Activated CD8-positive, alpha-beta memory T cell treated with anti-CD3 and anti-CD28 coated beads for 36 hours (primary cell): Measurements from ENCODE around the gene FAM222A. TPM values are rescaled to one million over a fixed set of nuclear protein-coding genes. Genes with fewer than 3 reads are reported as not detected.

ENCODE experiments used
- CTCF ChIA-PET: fragments of 350-600 bp; sonication (Branson Sonifier 250); formaldehyde crosslinking; loops from one replicate; lab custom pipeline; 2021; ENCODE audit warnings: antibody characterized with exemption; lab: Charles Lee
- POLR2A ChIA-PET: fragments of 350-600 bp; sonication (Branson Sonifier 250); formaldehyde crosslinking; loops from one replicate; lab custom pipeline; 2021; ENCODE audit warnings: antibody characterized with exemption; lab: Charles Lee
- total RNA-seq, 2 experiments: library from RNA; stranded (reverse); gene quantifications; one replicate each; pipeline ENCODE4 v1.2.3, GENCODE V29; 2021

The FAM222A gene
- total RNA-seq, 2 experiments from 2014 or later = 2.1 to 2.5 TPM

DNA sequence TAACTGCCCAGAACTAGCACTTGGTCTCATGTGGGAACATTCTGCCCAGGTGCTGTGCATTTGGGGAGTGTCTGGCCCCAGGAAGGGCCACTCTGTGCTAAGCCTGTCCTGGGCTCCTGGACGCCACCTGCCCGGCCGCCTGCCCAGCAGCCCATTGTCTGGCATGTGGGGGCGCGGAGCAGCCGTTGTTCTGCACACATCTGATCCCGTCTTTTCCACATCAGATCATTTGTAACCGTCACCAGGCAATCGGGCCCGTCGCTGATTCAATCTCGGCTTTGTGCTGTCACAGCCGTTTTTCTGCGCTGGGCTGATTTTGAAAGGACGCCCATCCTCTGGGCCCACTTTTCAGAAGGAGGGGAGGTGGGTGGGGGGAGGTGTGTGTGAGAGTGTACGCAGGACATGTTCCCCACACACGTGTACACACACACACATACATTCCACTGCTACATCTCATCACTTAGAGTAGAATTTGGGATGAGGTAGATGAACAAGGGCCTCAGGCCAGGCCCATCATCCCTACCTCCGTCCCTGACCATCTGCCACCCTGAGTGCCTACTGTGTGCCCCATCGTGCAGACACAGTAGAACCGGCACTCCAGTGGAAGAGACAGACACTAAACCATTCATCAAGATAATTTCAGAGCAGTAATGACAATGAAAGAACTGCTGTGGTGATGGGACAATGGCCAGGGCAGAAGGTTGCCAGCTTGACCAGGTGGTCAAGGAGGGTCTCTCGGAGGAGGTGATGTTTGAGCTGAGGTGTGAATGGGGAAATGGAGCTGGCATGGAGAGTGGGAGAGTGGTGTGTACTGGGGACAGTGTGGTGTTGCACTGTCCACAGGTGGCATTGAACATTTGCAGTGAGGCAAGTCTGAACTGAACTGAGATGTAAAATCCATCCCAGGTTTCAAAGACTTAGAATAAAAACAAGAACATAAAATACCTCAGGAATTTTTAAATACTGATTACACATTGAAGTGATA is 19.0 kb downstream of the FAM222A start:
- ChIA-PET POLR2A (no interaction called here), CTCF (no interaction called here)

DNA sequence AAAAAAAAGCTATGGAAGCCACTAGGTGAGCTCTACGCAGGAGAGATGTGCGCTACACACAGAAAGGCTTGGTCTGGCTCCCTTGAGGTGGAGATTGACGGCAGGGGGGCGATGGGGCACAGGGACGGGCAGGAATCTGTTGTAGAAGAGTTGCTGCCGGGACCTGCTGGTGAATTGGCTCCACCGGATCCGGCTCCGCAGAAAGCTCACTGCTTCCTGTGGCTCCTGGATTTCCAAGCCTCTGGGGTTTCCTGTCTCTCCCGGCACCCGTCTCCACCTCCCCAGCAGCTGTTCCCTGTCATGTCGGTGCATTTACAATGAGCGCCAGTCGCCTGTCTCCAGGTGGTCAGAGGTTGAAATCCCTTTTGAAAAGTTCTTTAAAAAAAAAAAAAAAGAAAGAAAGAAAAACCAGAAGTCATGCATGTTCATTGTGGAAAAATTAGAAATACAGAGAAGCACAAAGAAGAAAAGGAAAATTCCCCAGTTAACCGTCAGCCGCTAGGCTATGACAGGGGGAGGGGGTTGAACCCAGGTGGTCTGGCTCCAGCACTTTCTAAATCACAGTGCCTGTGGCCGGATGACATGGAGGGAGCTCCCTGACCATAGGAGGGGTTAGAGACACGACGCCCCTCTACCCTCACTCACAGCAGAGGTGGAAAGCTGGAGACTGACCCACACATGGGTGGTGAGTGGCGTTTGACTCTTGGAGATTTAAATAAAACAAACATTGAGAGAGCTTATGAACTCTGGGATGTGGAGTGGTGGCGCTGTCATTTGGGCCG is 20.8 kb downstream of the FAM222A start:
- ChIA-PET POLR2A (no interaction called here), CTCF (no interaction called here)

DNA sequence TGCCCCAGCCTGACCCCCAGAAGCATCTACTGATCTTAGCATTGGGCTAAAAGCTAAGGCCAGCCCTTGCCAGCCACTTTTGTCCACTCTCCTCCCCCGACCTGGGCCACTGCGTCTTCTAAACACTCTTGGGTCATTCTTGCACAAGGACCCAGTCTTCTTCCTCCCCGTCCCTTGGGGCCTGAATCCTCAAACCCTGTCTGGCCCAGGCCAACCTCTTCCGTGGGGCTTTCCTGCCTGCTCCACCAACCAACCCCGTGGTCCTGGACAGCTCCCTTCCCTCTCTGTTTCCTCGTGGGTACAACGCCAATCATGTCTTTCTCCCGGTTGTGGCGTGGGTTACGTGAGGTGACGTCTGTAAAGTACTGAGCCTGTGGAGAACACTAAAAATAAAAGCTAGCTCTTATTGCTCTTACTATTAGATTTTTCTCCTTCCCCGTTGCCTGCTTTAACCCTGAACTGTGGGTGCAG is 21.5 kb downstream of the FAM222A start:
- CTCF ChIA-PET = no interaction called here
- POLR2A ChIA-PET = no interaction called here

DNA sequence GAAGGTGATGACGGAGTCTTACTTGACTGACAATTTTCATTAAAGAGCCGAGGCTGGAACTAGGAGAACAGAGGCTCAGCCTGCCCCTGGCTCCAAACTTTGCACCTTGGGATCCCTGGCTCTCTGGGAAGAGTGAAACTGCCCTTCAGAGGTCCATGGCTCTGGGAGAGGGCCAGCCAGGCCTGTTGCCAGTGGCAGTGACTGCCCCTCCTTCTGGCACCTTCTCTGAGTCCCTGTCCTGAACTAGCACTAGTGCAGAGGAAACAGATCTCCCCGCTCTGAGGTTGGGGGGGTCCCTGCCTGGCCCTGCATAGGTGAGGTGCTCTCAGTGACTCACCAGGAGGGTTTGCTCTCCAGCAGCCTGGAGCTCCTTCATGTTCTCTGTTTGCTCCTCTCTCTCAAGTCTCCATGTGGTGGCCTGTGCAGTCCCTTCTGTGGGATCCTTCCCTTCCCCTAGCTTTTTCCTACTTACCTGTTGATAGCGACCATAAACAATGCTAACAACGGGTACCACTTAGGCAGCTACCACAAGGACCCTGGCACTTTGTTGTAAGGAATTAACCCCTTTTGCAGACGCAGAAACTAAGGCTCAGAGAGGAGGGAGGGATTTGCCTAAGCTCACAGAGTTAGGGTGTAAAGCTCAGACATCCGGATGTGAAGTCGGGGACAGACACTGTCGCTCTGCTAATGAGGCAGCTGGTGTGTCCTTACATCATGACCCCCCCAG is 22.4 kb downstream of the FAM222A start:
- CTCF ChIA-PET = no interaction called here
- POLR2A ChIA-PET = no interaction called here

GRCh38 chr12:109736552-109737108 is 23.0 kb downstream of the FAM222A start:
- ChIA-PET CTCF (no interaction called here), POLR2A (no interaction called here)

- ChIA-PET POLR2A (no interaction called here), CTCF (no interaction called here)
These were observed 23.5 kb downstream of the FAM222A start for GRCh38 chr12:109737126-109737525.

GRCh38 chr12:109737631-109738030 is 24.0 kb downstream of the FAM222A start:
- CTCF ChIA-PET = interaction anchor here (1.1 kb wide), 1 partner anchor 140 kb away, joined by 5 read pairs; no protein-coding TSS in a partner anchor
- POLR2A ChIA-PET = no interaction called here

DNA sequence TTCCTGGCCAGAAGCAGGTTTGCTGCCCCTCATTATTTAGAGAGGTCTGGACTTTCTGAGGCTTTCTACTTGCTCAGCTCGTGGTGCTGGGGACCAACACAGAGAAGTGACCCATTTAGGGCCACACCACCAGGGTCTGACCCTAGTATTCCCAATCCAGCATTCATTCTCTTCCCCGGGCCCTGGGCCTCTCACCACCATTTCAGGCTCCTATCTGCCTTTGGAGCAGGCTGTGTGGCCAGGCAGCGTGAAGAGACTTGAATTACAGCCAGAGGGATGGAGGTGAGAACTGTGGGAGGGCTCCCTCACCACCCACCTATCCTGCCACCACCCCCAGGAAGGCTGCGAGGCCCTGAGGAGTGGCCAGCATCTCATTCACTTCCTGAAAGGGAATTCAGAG is 24.6 kb downstream of the FAM222A start:
- POLR2A ChIA-PET = no interaction called here
- CTCF ChIA-PET = interaction anchor here (1.1 kb wide), 1 partner anchor 140 kb away, joined by 5 read pairs; no protein-coding TSS in a partner anchor

GRCh38 chr12:109738878-109739665 is 25.4 kb downstream of the FAM222A start:
- POLR2A ChIA-PET = no interaction called here
- CTCF ChIA-PET = interaction anchor here (1.1 to 1.2 kb wide), 2 partner anchors 141 kb away, joined by 3 to 5 read pairs; no protein-coding TSS in a partner anchor

- CTCF ChIA-PET = interaction anchor here (0.6 to 1.2 kb wide), 2 partner anchors 142 to 277 kb away, joined by 3 to 4 read pairs; no protein-coding TSS in a partner anchor
- POLR2A ChIA-PET = no interaction called here
These were observed 26.4 kb downstream of the FAM222A start for GRCh38 chr12:109739747-109740693.

- CTCF ChIA-PET = interaction anchor here (0.6 kb wide), 1 partner anchor 277 kb away, joined by 4 read pairs; no protein-coding TSS in a partner anchor
- POLR2A ChIA-PET = no interaction called here
These were observed 27.1 kb downstream of the FAM222A start for GRCh38 chr12:109740694-109741245.

GRCh38 chr12:109741286-109741969 is 27.8 kb downstream of the FAM222A start:
- ChIA-PET CTCF (no interaction called here), POLR2A (no interaction called here)

DNA sequence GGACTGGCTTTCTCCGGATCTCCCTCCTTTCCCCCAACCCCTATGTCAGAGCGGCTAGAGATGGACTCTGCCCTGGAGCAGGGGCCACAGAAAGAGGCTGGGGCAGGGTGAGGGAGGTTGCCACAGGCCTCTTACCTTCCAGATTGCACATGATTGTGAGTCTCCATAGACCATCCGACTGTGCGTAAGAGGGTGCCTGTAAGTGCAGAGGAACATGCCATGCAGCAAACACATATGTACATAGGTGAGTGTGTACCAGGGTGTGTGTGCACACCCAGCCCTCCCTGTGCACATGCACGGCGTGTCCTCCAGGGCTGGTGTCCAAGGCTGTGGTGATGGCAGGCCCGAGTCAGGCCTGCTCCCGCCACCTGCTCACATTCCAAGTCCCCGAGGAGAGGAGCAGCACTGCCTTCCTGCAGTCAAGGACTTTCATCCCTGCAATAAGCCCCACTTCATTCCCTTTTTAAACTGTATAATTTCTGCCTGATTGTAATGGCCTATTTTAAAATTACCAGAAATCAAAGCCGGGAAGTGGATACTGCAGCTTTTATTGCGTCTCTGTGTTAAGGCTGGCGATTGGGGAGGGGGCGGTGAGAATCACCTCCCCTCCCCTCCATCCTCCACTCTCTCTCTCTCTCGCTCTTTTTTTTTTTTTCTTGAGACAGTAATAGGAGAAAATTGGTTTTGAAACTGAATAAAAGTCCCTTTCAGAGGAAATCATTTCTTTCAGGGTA is 28.5 kb downstream of the FAM222A start:
- ChIA-PET CTCF (no interaction called here), POLR2A (no interaction called here)

GRCh38 chr12:109743076-109743910 is 29.7 kb downstream of the FAM222A start:
- ChIA-PET CTCF (interaction anchor here (0.6 kb wide), 1 partner anchor 239 kb away, joined by 3 read pairs; no protein-coding TSS in a partner anchor), POLR2A (no interaction called here)

DNA sequence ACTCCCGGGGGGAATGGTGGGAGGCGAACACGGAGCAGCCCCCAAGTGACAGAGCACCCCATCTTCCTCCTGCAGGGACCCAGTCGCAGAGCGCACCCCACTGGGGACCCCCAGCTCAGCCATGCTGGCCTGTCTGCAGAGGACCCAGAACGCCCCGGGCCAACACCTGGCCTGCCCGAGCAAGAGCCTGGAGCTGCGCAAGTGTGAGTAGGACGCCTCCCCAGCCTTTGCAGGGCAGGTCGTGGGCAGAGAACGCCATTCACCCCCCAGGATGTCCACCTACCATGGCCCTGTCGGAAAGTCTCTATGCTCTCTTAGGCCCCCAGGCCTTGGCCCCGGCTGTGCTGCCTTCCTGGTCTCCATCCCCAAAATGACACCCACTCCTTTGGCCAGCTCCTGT is 30.4 kb downstream of the FAM222A start:
- POLR2A ChIA-PET = no interaction called here
- CTCF ChIA-PET = no interaction called here
